GM19351 (cell line): ENCODE data around the gene GOLGA8B.
A peak's percentile ranks its signal among the peaks of the same experiment; 100 is the strongest.
"Not testable (repeated sequence)": the region's sequence is repeated elsewhere in the genome, so short reads cannot be mapped to it uniquely, and the experiment has no call there.

ENCODE experiments used
- ATAC-seq: cut with Tn5 transposase; IDR thresholded peaks from one replicate; pipeline ENCODE4 v1.9.1; 2021; ENCODE audit warnings: mild to moderate bottlenecking, moderate library complexity; ENCODE audit not compliant: unreplicated experiment

Gene GOLGA8B

DNA sequence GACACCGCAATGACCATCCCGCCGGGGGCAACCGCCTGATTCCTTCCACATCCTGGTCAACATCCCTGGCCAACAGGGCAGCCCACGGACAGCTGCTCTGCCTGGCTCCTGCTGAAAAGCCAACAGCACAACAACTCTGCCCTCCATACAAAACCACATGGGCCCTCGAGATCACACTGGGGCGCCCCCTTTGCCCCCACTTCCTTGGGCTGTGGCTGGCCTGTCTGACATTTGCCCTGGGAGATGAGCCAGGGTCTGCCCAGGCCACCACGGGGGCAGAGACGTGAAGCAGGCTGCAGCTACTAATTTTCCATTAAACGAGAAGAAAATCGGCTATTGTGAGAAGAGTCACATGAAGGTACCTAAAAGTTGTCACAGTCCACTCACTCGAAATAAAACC is 16.3 kb downstream of the GOLGA8B start:
- not testable (repeated sequence) for ATAC-seq

- not testable (repeated sequence) for ATAC-seq
Observed at GRCh38 chr15:34564711-34565110, 18.7 kb downstream of the GOLGA8B start.

GRCh38 chr15:34560814-34561213 is 22.6 kb downstream of the GOLGA8B start:
- not testable (repeated sequence) for ATAC-seq

DNA sequence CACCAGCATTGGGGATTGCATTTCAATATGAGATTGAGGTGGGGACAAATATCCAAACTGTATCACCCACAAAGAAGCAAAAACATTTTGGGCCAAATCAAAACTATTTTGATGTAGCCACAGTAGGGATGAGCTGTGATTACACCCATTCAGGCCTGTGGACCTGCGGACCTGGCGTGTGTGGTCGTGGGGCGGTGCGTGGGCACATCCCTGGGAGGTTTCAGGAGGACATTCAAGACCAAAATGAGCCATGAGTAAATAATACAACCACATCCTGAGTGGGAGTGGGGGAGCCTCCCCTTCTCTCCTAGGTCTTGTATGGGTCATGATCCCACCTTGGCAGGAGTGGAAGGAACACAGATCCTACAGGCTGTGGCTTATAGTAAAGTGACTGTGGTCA is 23.7 kb downstream of the GOLGA8B start:
- ATAC-seq, result not testable (repeated sequence)

DNA sequence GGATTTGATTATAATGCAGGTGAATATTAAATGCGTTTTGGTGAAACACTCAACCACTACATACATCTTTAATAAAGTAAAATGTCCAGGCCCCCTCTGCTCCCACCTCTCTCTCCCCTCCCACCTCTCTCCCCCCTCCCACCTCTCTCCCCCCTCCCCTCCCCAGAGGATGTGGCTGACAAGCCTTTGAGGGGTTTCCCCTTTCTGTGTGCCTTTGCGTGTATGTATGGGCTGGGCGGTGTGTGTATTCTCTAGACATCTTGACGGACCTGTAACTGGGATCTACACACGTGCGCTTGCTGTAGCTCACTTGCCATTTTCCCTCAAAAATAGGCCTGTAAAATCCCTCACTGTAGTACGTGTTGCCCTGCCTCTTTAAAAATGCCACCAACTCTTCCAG is 28.3 kb downstream of the GOLGA8B start:
- ATAC-seq, result not testable (repeated sequence)

DNA sequence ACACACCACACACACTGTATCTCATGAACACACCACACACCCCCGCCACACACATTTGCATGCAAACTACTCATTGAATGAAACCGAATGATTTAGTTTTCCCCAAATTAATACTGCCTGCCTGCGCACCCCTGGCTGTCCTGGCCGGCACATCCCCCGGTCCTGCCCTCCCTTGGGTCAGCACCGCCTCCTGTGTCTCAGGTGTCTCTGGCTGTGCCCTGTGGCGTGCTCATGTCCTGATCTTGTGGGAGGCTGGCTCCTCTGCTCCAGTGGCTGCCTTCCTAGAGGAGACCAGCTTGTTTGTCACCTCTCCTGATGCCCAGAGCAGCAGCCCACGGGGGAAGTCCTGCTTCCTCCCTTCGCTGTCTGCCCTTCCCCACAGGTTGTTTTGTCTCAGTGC is 28.7 kb downstream of the GOLGA8B start:
- not testable (repeated sequence) for ATAC-seq

DNA sequence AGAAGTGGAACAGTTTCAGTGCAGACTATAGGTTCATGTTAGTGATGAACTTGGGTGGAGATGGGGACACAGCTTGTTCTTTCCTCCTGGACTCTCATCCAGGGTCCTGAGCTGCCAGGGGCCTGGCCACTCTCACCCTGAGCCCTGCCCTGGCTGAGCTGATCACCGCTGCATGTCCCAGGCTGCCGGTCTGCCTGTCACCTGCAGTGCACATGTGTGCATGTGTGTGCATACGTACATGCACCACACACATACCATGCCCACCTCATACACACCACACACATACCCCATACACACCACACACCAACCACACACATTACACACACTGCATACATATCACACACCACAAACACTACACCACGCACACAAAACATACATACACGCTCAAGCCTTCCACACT is 29.3 kb downstream of the GOLGA8B start:
- not testable (repeated sequence) for ATAC-seq

DNA sequence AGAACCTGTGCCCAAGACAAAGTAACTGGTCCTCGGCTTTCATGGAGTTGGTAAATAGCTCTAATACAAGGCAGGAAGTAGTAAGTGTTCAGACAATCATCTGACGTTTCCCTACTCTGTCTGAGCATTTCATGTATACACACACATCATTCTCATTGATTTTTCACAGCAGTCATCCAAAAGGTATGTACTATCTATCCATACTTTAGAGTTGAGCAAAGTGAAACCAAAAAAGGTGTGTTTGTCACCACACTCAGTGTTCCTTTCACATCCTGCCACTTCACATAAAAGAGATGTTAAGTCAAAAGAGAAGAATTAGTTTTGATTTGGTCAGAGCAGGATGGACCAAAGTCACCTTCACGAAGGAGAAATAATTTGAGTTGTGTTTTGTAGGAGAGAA is 33.3 kb downstream of the GOLGA8B start:
- ATAC-seq, result peak; percentile 56

DNA sequence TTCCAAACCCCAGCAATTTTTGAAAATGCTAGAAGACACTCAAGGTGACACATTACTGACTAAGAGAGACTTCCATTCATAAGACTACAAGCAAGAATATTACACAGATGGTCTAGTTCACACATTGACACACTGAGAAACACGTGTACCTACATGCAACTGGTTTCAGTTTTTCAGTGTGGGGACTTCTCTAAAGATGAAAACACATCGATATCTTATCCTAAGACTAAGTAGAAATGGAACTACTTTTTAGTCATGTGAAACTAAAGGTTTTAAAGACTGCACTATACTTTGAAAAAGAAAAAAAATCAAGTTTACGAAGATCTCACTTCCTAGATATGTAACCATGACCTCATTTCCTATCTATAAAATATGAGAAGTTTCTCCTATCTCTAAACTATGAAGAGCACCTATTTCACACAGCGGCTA is 34.1 kb downstream of the GOLGA8B start:
- ATAC-seq, result peak; percentile 59

DNA sequence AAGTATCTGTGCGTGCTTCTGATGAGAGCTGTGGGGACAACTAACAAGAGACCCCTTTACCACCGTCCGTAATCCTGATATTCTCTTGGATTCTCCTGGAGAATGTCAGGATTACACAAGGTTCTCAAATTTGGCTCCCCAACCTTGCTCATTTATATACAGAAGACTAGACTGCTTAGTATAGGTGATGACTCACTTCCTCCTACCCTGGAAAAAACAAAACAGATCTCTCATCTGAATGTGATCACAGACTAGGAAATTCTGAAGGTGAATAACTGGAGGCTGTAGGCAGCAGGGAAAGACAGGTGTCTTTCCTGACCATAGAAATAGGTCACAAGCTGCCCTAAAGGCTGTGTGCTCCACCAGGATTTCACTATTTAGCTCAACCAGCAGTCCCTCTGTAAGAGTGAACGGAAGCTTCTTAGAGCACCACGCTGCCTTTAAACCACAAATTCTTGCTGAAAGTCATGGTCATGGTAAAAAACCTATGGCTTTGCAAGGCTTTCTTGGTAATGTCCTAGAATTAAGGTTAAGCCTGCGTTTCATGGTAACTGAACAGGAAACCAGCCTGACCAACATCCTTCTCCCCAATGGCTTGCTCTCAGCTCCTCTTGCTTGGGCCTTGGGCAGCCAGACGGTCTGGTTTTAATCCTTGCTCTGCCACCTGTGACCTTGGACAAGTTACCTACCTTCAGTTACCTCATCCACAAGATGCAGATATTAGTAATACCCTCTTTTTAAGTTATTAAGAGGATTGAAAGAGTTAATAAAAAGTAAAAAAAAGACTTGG is 39.4 kb downstream of the GOLGA8B start:
- not testable (repeated sequence) for ATAC-seq

GRCh38 chr15:34535857-34536256 is 47.6 kb downstream of the GOLGA8B start:
- not testable (repeated sequence) for ATAC-seq
